ENCODE measurements around the gene RFXAP. TPM values are rescaled to one million over a fixed set of nuclear protein-coding genes. Genes with fewer than 3 reads are reported as not detected.

RFXAP gene, protein sequence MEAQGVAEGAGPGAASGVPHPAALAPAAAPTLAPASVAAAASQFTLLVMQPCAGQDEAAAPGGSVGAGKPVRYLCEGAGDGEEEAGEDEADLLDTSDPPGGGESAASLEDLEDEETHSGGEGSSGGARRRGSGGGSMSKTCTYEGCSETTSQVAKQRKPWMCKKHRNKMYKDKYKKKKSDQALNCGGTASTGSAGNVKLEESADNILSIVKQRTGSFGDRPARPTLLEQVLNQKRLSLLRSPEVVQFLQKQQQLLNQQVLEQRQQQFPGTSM
- total RNA-seq (2013), result 0.94 TPM
- 1 to 10 TPM; 1.1 to 3.3 (median 1.8) TPM for polyA plus RNA-seq
- 0.24 and 0.42 TPM in 2 replicates for polyA minus RNA-seq
- 0.42 to 2.2 (median 1.3) reads per million in 11 experiments for total RNA-seq

DNA sequence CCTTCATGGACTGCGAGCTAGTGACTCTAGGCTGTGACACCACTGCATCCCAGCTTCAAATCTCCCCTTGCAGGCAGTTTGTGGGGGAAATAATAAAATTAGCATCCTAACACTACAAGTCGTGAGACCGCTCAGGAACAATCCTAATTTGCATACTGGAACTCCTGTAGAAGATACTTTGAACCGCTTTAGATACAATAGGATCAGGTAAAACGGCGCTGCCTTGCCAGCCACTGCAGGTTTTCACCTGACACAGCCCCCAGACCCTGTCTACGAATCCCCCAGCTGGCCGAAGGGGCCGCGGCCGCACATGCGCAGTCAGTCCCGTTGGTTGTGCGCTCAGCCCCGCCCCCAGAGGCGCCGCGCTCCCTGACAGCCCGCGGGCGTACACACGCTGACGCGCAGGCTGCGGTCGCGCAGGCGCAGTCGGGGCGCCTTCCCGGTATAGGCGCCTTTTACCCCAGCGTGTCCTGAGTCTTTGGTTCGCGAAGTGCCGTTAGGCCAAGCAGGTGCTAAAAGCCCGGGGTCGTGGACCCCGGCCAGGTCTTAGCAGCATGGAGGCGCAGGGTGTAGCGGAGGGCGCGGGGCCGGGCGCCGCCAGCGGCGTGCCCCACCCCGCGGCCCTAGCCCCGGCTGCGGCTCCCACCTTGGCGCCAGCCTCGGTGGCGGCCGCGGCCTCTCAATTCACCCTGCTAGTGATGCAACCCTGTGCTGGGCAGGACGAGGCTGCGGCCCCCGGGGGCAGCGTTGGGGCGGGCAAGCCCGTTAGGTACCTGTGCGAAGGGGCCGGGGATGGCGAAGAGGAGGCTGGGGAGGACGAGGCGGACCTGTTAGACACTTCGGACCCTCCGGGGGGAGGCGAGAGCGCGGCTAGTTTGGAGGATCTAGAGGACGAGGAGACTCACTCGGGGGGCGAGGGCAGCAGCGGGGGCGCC is at the start of gene RFXAP:
RFXAP (plus strand) TSS at position 419 of the 935 bp plus-strand sequence; CDS start at position 555, 136 bp downstream.
- Histone ChIP-seq H3K27me3 (ENCODE audit: control insufficient read depth in 2 of 2, insufficient read depth in 2 of 2, low read length in 2 of 2) (no peaks in the 10 kb centered on the region), H3K4me2 (replicated peaks; ENCODE audit: extremely low read depth, low read length, poor library complexity, severe bottlenecking) (peak within 1 kb of the TSS; percentile 98), H3K79me2 (ENCODE audit: insufficient read depth, low read length) (peaks cover 48% of the 10 kb centered on the region), H3K4me1 (ENCODE audit: control insufficient read depth in 1 of 2, insufficient read depth in 2 of 2, low read length in 2 of 2) (peaks cover 17 to 30% of the 10 kb centered on the region in 2 donors), H3K9me3 (replicated peaks in 1 of 2; ENCODE audit: control insufficient read depth in 1 of 2, insufficient read depth in 1 of 2, low read length in 2 of 2) (no peaks in the 10 kb centered on the region), H3K4me3 (replicated peaks in 1 of 3; ENCODE audit: low read depth in 2 of 3, low read length in 3 of 3) (peak within 1 kb of the TSS; percentile 73 to 93 (median 80)), H2AFZ (ENCODE audit: insufficient read depth, low read depth, low read length, poor library complexity, severe bottlenecking) (peak within 1 kb of the TSS; percentile 99), H4K20me1 (ENCODE audit: insufficient read depth, low read length) (no peaks in the 10 kb centered on the region), H3K27ac (ENCODE audit: low read depth in 1 of 2, low read length in 2 of 2) (peak within 1 kb of the TSS; percentile 30 to 81), H3K9ac (ENCODE audit: insufficient read depth, low read length, poor library complexity, severe bottlenecking) (peak within 1 kb of the TSS; percentile 79), H3K36me3 (replicated peaks in 1 of 2; ENCODE audit: control insufficient read depth in 1 of 2, insufficient read depth in 2 of 2, low read length in 2 of 2) (no peaks in the 10 kb centered on the region)
- TF ChIP-seq, protein P1, sequence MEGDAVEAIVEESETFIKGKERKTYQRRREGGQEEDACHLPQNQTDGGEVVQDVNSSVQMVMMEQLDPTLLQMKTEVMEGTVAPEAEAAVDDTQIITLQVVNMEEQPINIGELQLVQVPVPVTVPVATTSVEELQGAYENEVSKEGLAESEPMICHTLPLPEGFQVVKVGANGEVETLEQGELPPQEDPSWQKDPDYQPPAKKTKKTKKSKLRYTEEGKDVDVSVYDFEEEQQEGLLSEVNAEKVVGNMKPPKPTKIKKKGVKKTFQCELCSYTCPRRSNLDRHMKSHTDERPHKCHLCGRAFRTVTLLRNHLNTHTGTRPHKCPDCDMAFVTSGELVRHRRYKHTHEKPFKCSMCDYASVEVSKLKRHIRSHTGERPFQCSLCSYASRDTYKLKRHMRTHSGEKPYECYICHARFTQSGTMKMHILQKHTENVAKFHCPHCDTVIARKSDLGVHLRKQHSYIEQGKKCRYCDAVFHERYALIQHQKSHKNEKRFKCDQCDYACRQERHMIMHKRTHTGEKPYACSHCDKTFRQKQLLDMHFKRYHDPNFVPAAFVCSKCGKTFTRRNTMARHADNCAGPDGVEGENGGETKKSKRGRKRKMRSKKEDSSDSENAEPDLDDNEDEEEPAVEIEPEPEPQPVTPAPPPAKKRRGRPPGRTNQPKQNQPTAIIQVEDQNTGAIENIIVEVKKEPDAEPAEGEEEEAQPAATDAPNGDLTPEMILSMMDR (IDR thresholded peaks at IDR 0.05), result no peak
- Mint-ChIP-seq H3K27ac (peak within 1 kb of the TSS; percentile 75 to 93 (median 86)), H3K27me3 (ENCODE audit: low read depth in 3 of 3) (peaks cover 0 to 3% (median 0%) of the 10 kb centered on the region in 3 donors), H3K36me3 (no peaks in the 10 kb centered on the region), H3K4me1 (peaks cover 48% of the 10 kb centered on the region), H3K9me3 (no peaks in the 10 kb centered on the region), H3K4me3 (peak within 1 kb of the TSS; percentile 90 to 97)
- DNase-seq, result peak; percentile 88 to 89 (median 88)
- WGBS (ENCODE audit: insufficient coverage), result 0% methylated on average over 75 of the region's 78 CpGs
- intact Hi-C loops (cut with micrococcal nuclease), result loop anchor here in 1 of 2 donors (5.0 kb wide), 1 partner anchor 472 kb away; the partner anchor contains the start of gene SPART

DNA sequence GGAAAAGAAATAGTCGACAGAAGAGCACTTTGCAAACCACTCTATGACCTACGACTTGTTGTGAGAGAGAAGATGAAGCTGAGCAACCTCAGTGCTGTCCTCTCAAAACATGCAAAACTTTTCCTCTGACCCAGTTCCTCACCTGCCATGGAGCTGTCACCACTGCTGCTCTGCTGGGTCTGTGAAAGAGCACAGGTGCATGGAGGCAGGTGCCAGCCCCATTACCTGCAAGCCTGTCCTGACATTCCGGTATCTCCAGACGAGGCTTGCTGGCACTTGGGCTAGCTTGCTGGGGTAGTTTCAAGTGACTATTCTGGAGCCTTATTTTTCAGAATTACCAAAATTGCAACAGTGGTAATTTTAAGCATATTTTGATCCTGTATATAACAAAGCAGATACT is 49.5 kb upstream of the RFXAP start:
- Histone ChIP-seq H4K20me1 (ENCODE audit: insufficient read depth, low read length) (no peaks in the 10 kb centered on the region), H3K4me2 (replicated peaks; ENCODE audit: extremely low read depth, low read length, poor library complexity, severe bottlenecking) (no peak overlapping the region), H3K9me3 (replicated peaks in 1 of 2; ENCODE audit: control insufficient read depth in 1 of 2, insufficient read depth in 1 of 2, low read length in 2 of 2) (peaks cover 6 to 7% of the 10 kb centered on the region in 2 donors), H3K4me1 (ENCODE audit: control insufficient read depth in 1 of 2, insufficient read depth in 2 of 2, low read length in 2 of 2) (no peaks in the 10 kb centered on the region), H3K27ac (ENCODE audit: low read depth in 1 of 2, low read length in 2 of 2) (no peak overlapping the region), H3K9ac (ENCODE audit: insufficient read depth, low read length, poor library complexity, severe bottlenecking) (no peak overlapping the region), H3K36me3 (replicated peaks in 1 of 2; ENCODE audit: control insufficient read depth in 1 of 2, insufficient read depth in 2 of 2, low read length in 2 of 2) (no peaks in the 10 kb centered on the region), H3K79me2 (ENCODE audit: insufficient read depth, low read length) (no peaks in the 10 kb centered on the region), H3K4me3 (replicated peaks in 1 of 3; ENCODE audit: low read depth in 2 of 3, low read length in 3 of 3) (no peak overlapping the region), H3K27me3 (ENCODE audit: control insufficient read depth in 2 of 2, insufficient read depth in 2 of 2, low read length in 2 of 2) (no peaks in the 10 kb centered on the region), H2AFZ (ENCODE audit: insufficient read depth, low read depth, low read length, poor library complexity, severe bottlenecking) (no peak overlapping the region)
- Mint-ChIP-seq H3K4me3 (no peak overlapping the region), H3K36me3 (no peaks in the 10 kb centered on the region), H3K4me1 (peaks cover 4% of the 10 kb centered on the region), H3K27me3 (ENCODE audit: low read depth in 3 of 3) (peaks cover 0 to 6% (median 1%) of the 10 kb centered on the region in 3 donors), H3K9me3 (peaks cover 8 to 14% (median 10%) of the 10 kb centered on the region in 7 donors), H3K27ac (no peak overlapping the region)
- no CpG with 5 or more reads among the region's 4 CpGs for WGBS (ENCODE audit: insufficient coverage)
- intact Hi-C loops (cut with micrococcal nuclease), result no loop called here
- no peak for DNase-seq
- TF ChIP-seq, protein P1 (IDR thresholded peaks at IDR 0.05), result no peak
